Esophagus squamous epithelium (tissue), 5 donors: ENCODE data around the gene NPAP1. TPM values are rescaled to one million over a fixed set of nuclear protein-coding genes. Genes with fewer than 3 reads are reported as not detected.
"Not testable (repeated sequence)": the region's sequence is repeated elsewhere in the genome, so short reads cannot be mapped to it uniquely, and the experiment has no call there.

ENCODE experiments used
- DNase-seq: peaks from one replicate; lab custom pipeline; 2025; lab: John Stamatoyannopoulos, UW
- H3K27ac ChIP-seq, 4 donors: fragments of 200-600 bp; sonication (generic); one replicate each; pipeline ENCODE4 v1.5.1; 2016 to 2019; ENCODE audit warnings: mild to moderate bottlenecking in 1 of 4
- H3K27me3 ChIP-seq, 4 donors: fragments of 200-600 bp; sonication (generic); 1 replicate in 3 of 4; 2 replicates in 1 of 4; pipeline versions ENCODE4 v1.5.1 to v1.6.0; 2017 to 2021; ENCODE audit warnings: antibody characterized with exemption in 1 of 4
- H3K36me3 ChIP-seq, 3 donors: fragments of 200-600 bp; sonication (generic); one replicate each; pipeline ENCODE4 v1.5.1; 2016 to 2019
- H3K4me1 ChIP-seq, 3 donors: fragments of 200-600 bp; sonication (generic); one replicate each; pipeline ENCODE4 v1.5.1; 2017 to 2019
- H3K4me3 ChIP-seq, 4 donors: fragments of 200-600 bp; sonication (generic); 1 replicate in 3 of 4; 2 replicates in 1 of 4; pipeline ENCODE4 v1.5.1; 2016 to 2019; ENCODE audit warnings: mild to moderate bottlenecking in 2 of 4, moderate library complexity in 1 of 4
- H3K9me3 ChIP-seq, 3 donors: fragments of 200-600 bp; sonication (generic); one replicate each; pipeline ENCODE4 v1.5.1; 2016 to 2019
- CTCF ChIP-seq, 6 experiments: fragments of 450-650 bp in 4 of 6; fragments of 200-600 bp in 2 of 6; sonication (generic) in 2 of 6; IDR thresholded peaks; one replicate each; pipeline ENCODE4 v1.5.1; 2016 to 2019; ENCODE audit warnings: antibody characterized with exemption in 6 of 6, mild to moderate bottlenecking in 4 of 6, moderate library complexity in 4 of 6
- POLR2A ChIP-seq, 4 donors: fragments of 450-650 bp; IDR thresholded peaks; one replicate each; pipeline ENCODE4 v1.6.1; 2017; ENCODE audit warnings: antibody characterized with exemption in 4 of 4, mild to moderate bottlenecking in 4 of 4, moderate library complexity in 3 of 4
- WGBS, 2 donors: methylation state at CpG; one replicate each; pipeline ENCODE4 v1.1.5; 2018; 5-methylcytosine and 5-hydroxymethylcytosine counted together
- intact Hi-C: fragments of 100-400 bp; cut with DNase I; formaldehyde crosslinking; loops from one replicate; pipeline ENCODE4 v1.15.0; 2022
- total RNA-seq, 4 donors: library from RNA; depleted of rRNA; stranded (reverse); fragments of >200 nt; gene quantifications; one replicate each; pipeline ENCODE4 v1.1.0, GENCODE V29; 2016
- donor health status: DM: yes; HTN: yes; CAD: no.

The NPAP1 gene, protein sequence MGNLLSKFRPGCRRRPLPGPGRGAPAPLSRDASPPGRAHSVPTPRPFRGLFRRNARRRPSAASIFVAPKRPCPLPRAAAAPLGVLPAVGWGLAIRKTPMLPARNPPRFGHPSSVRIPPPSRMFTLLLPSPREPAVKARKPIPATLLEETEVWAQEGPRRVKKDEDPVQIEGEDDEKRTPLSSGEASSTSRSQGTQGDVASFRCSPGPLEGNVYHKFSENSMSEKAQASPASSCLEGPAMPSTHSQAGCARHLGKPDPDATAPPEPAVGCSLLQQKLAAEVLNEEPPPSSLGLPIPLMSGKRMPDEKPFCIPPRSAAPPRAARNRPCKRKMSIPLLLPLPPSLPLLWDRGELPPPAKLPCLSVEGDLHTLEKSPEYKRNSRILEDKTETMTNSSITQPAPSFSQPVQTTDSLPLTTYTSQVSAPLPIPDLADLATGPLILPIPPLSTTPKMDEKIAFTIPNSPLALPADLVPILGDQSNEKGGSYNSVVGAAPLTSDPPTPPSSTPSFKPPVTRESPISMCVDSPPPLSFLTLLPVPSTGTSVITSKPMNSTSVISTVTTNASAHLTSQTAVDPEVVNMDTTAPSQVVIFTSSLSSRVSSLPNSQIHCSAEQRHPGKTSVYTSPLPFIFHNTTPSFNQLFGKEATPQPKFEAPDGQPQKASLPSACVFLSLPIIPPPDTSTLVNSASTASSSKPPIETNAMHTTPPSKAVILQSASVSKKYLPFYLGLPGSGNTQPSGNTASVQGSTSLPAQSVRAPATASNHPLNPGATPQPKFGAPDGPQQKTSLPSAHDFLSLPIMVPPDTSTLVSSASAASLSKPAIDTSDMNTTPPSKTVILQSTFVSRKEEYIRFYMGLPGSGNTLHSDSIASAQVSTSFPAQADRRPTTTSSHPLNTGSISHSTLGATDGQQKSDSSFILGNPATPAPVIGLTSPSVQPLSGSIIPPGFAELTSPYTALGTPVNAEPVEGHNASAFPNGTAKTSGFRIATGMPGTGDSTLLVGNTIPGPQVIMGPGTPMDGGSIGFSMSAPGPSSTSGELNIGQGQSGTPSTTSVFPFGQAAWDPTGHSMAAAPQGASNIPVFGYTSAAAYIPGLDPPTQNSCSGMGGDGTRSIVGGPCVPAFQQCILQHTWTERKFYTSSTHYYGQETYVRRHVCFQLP
- total RNA-seq: not detected

GRCh38 chr15:24675332-24676144, at the start of gene NPAP1:
TSS of gene NPAP1 (plus strand) at chr15:24675775. CDS start at chr15:24675868, 93 bp downstream.
- no peak for TF ChIP-seq CTCF (IDR thresholded peaks at IDR 0.05)
- no peak for TF ChIP-seq POLR2A (IDR thresholded peaks at IDR 0.05)
- no peak within 1 kb of the TSS for H3K4me3 ChIP-seq
- no peak within 1 kb of the TSS for H3K27ac ChIP-seq
- no peak for DNase-seq
- 90 to 91% methylated on average over 7 to 32 of the region's 62 CpGs for WGBS, 2 donors
- intact Hi-C loops: no loop called here
- H3K4me1 ChIP-seq: no peaks in the 10 kb centered on the region
- H3K27me3 ChIP-seq: no peaks in the 10 kb centered on the region
- H3K36me3 ChIP-seq: no peaks in the 10 kb centered on the region
- H3K9me3 ChIP-seq: peaks cover 0 to 25% (median 0%) of the 10 kb centered on the region in 3 donors

- no peaks in the 10 kb centered on the region for H3K36me3 ChIP-seq
- peaks cover 0 to 14% (median 0%) of the 10 kb centered on the region in 3 donors for H3K9me3 ChIP-seq
- H3K4me1 ChIP-seq: no peaks in the 10 kb centered on the region
- TF ChIP-seq POLR2A (IDR thresholded peaks at IDR 0.05) (no peak), CTCF (IDR thresholded peaks at IDR 0.05) (no peak)
- no peak overlapping the region for H3K4me3 ChIP-seq
- no peak for DNase-seq
- H3K27ac ChIP-seq: no peak overlapping the region
- H3K27me3 ChIP-seq: no peaks in the 10 kb centered on the region
- intact Hi-C loops: no loop called here
- WGBS, 2 donors: 14% methylated on average over 2 of the region's 3 CpGs; no CpG with 5 or more reads in 1 of the 2 donors
These were observed 48.1 kb upstream of the NPAP1 start for GRCh38 chr15:24627443-24627842.

- Histone ChIP-seq H3K27ac (no peak overlapping the region), H3K9me3 (peaks cover 0 to 30% (median 0%) of the 10 kb centered on the region in 3 donors), H3K4me1 (no peaks in the 10 kb centered on the region), H3K36me3 (no peaks in the 10 kb centered on the region), H3K27me3 (no peaks in the 10 kb centered on the region), H3K4me3 (no peak overlapping the region)
- DNase-seq: no peak
- intact Hi-C loops: no loop called here
- 84 to 87% methylated on average over 4 of the region's 4 CpGs for WGBS, 2 donors
- no peak for TF ChIP-seq CTCF (IDR thresholded peaks at IDR 0.05)
- no peak for TF ChIP-seq POLR2A (IDR thresholded peaks at IDR 0.05)
These were observed 42.5 kb upstream of the NPAP1 start for GRCh38 chr15:24633082-24633481.

DNA sequence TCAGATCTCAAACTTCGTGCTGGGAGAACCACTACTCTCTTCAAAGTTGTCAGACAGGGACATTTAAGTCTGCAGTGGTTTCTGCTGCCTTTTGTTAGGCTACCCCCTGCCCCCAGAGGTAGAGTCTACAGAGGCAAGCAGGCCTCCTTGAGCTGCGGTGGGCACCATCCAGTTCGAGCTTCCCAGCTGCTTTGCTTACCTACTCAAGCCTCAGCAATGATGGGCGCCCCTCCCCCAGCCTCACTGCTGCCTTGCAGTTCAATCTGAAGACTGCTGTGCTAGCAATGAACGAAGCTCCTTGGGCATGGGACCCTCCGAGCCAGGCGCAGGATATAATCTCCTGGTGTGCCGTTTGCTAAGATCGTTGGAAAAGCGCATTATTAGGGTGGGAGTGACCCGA, 36.2 kb upstream of the NPAP1 start:
- H3K27ac ChIP-seq, intact Hi-C loops, H3K27me3 ChIP-seq, H3K4me3 ChIP-seq, H3K4me1 ChIP-seq, DNase-seq, H3K36me3 ChIP-seq: not testable (repeated sequence)
- 43 to 84% methylated on average over 1 to 6 of the region's 11 CpGs for WGBS, 2 donors
- H3K9me3 ChIP-seq: peaks cover 0 to 17% (median 0%) of the 10 kb centered on the region in 3 donors

DNA sequence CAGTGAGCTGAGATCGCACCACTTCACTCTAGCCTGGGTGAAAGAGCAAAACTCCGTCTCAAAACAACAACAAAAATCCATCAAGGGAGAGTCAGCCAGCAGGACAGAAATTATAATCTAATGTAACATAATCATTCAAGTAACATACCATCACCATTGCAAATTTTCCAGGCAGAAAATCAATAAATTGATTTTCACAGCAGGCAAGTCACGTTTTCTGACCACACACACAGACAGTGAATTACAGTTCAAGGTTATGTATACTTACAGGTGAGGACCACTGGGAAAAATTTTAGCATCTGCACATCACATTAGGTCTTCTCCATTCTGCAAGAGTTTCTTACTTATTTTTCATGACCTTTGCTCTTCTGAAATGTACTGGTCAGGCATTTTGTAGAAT, 29.9 kb upstream of the NPAP1 start:
- WGBS, 2 donors: 78 to 82% methylated on average over 3 of the region's 3 CpGs
- Histone ChIP-seq H3K36me3 (no peaks in the 10 kb centered on the region), H3K4me3 (no peak overlapping the region), H3K27ac (no peak overlapping the region), H3K27me3 (no peaks in the 10 kb centered on the region), H3K9me3 (peaks cover 0 to 5% (median 0%) of the 10 kb centered on the region in 3 donors), H3K4me1 (no peaks in the 10 kb centered on the region)
- TF ChIP-seq POLR2A (IDR thresholded peaks at IDR 0.05): no peak
- TF ChIP-seq CTCF (IDR thresholded peaks at IDR 0.05): no peak
- intact Hi-C loops: no loop called here
- DNase-seq: no peak
